Stimulated activated CD8-positive, alpha-beta memory T cell treated with anti-CD3 and anti-CD28 coated beads, Interleukin-15, amount 100 ng/mL, for 4 hours (primary cell): ENCODE results near the gene SURF1.
"Not testable (repeated sequence)": the region's sequence is repeated elsewhere in the genome, so short reads cannot be mapped to it uniquely, and the experiment has no call there.

Experiments used
- DNase-seq, 2 donors: peaks; one replicate each; pipeline ENCODE4 v3.0.0-alpha.2; 2020; ENCODE audit warnings: low read depth in 2 of 2

SURF1 gene

DNA sequence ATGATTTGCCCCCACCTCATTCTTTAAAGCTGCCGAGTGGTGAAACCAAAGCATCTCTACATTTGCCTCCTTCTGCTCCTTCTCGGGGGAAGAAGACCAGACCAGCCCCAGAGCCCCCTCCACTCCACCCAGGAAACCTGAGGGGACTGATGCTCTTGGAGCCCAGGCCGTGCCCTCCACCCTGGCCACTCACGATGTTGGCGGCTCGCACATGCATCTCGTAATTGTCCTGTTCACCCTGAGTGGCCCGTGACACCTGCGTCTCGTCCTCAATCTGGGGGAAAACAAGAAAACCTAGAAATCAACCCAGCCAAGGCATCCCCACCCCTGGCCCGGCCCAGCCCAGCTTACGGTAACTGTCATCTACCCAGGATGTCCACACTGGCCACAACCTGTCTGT, 11.3 kb downstream of the SURF1 start:
- DNase-seq: no peak

DNA sequence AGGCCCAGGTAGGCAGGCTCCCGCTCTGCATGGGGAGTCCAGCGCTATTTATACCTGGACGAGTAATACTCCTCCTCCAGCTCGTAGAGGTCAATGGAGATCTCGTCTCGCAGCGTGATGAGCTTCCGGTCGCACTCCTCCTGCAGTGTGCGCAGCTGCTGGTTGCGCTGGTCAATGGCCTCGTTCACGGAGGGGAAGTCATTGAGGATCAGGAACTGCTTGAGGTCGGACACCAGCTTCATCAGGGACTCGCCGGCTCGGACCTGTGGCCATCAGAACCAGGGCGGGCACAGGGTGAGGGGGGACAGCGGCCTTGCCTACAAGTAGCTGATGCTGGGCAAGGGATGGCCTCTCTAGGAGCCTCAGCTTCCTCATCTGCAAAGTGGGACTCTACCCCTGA, 12.2 kb downstream of the SURF1 start:
- no peak for DNase-seq

DNA sequence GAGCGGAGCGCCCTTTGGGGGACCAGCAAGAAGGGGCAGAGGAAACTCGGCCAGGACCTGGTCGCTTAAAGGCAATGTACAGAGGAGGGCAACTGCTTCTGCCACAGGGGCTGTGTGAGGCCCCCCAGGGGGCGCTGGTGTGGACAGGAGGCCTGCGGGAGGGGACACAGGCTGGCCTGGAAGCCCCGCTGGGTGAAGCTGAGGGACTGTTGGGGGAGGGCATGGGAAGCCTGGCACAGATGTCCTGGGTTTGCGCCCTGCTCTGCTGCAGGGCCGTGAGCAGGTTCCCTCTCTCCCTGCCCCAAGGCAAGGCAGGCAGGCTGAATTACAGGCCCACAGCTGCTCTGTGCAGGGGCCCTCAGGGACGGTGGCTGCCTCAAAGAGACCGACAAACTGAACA, 13.7 kb downstream of the SURF1 start:
- DNase-seq: no peak

DNA sequence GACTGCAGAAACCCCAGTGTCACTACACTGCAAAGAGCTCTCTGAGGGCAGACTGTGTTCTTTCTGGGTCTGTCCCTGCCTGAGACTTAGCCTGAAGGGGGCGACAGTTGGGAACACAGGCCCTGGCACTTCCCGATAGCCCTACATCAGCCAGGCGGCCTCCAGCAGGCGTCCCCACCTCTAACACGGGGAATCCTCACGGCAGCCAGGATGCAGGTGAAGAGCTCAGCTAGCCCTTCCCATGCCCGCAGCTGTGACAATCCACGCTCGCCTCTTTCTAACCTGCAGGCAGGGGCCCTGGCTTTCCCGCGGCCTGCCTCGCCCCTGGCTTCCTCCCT, 14.2 kb downstream of the SURF1 start:
- DNase-seq: no peak

DNA sequence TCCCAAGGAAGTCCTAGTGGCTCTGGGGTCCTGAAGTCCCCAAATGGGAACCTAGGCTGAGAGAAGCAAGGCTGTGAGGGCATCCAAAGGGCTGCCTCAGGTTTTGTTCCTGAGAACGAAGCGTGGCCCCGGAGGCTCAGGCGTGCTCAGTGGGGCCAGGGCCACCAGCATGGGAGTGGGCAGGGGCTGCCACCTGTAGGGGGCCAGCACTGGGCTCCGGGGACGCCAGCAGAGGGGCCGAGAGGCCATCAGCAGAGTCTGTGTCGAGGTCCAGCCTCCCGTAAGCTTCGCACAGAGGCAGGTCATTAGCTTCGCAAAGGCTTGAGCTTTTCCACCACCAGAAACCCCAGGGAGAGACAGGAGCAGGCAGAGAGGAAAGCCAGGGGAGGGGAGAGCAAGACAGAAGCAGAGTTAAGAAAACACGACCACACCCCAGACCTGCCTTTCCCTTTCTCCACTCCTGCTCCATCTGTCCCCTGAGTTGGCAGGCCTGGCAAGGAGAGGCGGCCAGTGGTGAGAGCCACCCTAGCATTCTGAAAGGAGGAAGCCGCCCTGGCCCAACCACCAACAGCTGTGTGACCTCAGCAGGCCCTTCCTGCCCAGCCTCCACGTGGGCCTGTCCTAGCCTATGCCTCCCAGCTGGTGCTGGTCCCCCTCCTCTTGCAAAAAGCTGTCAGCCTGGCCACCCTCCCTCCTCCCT, 14.8 kb downstream of the SURF1 start:
- no peak for DNase-seq

DNA sequence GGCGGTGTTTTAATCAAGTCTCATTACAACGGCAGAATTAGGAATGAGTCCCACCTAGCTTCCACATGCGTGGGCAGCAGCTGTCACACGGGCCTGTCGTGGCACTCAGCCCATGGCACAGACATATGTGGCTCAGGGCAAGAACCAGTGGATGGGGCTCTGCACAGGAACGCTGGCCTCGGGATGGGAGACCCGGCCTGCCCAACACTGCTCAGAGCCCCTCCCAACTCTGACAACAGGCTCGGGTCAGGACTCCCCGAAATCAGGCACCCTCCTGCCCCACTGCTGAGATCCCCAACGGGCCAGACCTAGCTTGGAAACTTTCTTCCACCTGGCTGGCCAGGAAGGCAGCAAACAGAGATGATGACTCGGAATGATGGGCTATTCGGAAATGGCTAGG, 15.4 kb downstream of the SURF1 start:
- DNase-seq: no peak

DNA sequence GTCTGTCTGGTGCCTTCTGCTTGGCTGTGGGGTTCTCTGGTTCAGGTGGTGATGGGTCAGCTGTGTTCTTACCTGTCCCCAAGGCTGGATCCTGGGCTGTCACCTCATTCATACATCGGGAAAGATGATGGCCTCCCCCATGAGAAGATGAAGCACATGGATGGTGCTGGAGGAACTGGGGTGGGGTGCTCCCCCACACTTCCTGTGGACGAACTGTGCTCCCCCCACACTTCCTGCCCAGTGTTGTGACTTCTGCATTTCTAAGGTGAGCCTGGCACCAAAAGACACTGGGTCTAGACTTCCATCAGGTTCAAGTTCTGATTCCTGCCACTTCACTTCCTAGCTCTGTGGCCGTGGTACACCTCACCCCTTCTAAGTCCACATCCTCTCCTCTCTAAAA, 16.0 kb downstream of the SURF1 start:
- no peak for DNase-seq

DNA sequence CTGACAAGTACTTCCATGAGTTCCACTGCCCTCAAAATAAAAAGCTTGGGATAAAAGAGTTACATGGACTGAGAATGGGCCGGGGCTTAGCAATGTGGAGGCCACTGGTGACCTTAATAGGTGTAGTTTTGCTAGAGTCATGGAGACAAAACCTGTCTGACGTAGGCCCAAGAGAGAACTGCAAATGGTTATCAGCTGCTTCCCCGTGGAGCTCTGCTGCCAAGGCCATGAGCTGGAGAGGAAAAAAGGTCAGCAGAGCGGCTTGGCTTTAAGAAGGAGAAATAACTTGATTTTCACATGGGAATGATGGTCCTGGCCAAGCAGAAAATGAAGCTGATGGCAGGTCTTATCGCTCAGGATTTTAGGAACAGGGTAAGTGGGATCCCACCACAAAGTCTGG, 16.6 kb downstream of the SURF1 start:
- DNase-seq: no peak

DNA sequence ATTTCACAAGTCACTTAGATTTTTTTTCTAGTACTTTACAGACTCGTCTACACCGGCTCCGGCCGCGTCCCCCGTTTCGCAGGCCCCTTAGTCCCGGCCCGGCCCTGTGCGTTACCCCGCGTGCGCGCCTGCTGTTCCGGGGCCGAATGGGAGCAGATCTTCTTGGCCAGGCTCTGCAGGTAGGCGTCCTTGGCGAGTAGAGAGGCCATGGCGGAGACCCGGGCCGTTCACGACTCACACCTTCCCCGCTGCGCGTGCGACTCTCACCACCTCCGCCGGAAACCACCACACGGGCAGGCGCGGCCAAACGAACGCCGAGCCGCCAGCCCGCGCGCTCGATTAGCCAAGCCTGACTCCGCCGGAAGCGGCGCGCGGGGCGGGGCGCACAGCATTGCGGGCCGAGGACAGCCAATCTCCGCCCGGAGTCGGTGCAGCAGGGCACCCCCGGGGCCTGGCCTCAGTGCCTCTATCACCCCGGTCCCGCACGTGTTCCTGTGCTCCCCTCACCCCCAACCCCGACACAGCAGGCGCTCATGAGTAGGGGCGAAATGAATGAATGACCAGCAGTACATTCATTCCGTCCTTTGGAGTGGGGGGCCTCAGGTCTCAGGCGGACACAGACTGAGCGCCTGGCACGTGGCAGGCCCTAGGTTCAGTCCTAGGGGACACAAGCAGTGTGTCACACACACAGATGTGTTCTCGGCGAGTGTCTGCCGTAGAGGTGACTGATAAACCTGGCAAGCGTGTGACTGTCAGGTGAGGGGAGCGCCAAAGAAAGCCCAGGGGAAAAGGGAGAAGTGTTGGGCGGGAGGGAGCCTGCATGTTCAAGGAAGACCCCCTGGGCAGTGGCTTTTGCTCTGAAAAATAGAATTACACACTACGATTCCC, 20.1 kb downstream of the SURF1 start, which contains the start of gene SURF6:
SURF6 (minus strand) TSS at position 265 of the 888 bp plus-strand sequence; CDS start at position 209, 56 bp downstream.
- DNase-seq: peak; percentile 84 to 90

DNA sequence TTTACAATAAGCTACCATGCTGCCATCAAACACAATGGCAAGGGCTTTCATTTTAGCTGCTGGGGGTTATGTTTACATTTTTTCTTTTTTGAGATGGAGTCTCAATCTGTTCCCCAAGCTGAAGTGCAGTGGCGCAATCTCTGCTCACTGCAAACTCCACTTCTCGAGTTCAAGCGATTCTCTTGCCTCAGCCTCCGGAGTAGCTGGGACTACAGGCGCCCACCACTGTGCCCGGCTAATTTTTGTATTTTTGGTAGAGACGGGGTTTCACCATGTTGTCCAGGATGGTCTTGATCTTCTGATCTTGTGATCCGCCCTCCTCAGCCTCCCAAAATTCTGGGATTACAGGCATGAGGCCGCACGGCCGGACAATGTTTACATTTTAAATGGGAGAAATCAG, 21.4 kb downstream of the SURF1 start:
- DNase-seq: not testable (repeated sequence)

DNA sequence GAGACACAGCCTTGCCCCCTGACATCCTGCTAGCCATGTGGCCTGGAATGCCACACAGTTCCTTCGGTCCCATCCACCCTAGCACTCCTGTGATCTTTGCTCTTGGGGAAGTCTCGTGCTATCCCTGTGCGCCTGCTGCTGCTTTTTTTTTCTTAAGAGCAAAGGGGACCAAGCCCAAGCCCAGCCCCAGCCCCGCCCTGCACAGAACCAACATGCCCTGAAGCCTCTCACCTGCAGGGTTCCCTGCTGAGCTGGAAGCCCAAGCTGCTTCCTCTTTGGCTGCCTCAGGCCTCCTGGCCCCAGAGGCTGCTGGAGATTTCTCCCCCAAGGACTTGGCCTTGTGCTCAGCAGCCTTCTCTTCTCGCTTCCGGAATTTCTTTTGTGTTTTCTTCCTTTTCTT, 22.1 kb downstream of the SURF1 start:
- no peak for DNase-seq

DNA sequence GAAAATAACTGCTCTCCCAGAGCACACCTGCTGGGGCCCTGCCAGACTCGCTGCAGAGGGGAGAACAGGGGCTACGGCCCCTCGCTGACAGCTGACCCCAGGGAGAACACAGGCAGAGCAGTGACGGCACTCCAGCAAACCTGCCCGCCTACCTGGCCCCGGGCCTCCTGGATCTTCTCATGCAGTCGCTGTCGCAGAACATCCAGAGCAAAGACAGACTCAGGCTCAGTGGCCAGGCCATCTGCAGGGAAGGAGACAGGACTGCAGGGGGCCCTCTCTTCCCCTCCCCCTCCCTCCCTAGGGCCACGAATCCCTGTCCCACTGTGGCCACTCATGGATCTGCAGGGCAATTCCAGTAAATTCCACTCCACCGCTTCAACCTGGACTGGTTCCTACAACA, 22.7 kb downstream of the SURF1 start:
- no peak for DNase-seq

DNA sequence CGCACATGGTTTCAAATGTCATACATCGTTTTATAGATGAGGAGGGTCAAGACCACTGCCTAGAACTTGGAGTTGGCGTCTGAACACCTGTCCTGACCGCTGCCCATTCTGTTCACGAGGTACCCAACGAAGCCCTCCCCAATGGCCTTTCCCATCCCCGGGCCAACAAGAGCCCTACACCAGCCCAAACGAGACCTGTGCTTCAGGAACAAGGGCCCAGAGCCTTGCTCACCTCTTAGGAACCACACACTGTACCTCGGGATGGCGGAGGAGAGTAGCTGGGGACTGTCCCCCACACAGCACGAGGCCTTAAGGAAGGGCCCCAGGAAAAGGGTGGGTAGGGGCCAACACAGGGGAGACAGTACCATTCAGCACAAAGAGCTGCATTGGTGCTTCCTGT, 23.3 kb downstream of the SURF1 start:
- no peak for DNase-seq

DNA sequence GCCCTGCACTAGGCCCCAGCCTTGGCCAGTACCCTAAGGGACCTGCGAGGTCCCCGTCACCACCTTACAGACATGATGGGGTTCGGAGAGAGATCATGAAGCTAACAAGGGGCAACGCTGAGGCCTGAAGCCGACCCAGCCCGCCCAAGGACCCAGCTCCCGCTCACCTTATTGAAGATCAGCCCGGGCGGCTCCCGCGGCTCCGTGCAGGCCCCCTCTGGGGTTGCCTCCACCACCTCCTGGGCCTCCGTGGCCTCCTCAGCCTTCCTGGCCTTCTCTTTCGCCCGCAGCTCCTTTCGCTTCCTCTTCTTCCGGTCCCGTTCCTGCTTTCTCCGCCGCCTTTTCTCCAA, 23.9 kb downstream of the SURF1 start:
- no peak for DNase-seq

DNA sequence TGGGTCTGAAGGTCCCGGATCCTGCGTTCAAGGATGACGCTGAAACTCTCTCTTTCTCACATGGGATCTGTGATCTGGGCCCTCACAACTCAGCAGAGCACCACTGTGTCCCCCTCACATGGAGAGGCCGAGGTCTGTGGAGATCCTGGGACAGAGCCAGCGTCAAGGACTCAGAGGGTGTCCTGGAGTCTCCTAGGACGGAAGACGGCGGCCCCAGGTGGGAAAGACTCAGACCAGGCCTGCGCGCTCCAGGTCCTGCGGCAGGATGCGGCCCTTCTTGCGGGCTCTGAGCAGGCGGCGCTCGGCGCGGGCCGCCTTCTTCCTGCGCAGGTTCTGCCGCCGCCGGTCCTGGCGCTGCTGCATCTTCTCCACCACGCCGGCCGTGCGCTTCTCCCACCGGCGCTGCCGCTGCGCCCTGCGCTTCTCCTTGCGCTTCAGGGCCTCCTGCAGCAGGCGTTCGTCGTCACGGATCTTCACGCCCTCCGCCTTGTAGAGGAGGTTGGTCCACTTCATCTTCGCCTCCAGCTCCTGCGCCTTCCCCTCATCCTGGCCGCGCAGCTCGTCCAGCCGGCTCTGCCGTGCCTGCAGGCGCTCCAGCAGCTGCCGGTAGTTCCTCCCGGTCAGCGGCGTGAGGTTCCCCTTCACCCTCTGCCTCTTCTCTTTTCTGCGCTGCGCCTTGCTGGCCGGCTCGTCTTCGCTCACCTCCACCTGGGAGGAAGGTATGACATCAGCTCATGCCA, 24.5 kb downstream of the SURF1 start:
- DNase-seq: no peak

DNA sequence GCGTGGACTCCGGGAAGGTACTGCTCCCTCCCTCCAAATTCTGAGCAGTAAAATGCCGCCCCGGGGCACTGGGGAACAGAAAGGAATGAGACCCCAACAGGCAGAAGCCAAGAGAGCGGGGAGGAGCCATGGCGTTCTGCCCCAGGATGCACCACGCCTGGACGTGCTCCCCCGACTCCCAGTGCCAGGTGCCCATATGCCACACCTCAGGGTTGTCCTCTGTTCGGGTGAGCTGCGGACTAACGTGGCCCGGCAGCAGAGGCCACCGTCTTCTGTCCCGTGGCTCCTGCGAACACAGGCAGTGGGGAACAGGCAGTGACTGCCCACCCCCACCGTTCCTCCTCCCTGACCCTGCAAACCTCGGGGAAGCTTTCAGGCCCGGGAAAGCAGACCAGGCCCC, 25.1 kb downstream of the SURF1 start:
- DNase-seq: no peak

DNA sequence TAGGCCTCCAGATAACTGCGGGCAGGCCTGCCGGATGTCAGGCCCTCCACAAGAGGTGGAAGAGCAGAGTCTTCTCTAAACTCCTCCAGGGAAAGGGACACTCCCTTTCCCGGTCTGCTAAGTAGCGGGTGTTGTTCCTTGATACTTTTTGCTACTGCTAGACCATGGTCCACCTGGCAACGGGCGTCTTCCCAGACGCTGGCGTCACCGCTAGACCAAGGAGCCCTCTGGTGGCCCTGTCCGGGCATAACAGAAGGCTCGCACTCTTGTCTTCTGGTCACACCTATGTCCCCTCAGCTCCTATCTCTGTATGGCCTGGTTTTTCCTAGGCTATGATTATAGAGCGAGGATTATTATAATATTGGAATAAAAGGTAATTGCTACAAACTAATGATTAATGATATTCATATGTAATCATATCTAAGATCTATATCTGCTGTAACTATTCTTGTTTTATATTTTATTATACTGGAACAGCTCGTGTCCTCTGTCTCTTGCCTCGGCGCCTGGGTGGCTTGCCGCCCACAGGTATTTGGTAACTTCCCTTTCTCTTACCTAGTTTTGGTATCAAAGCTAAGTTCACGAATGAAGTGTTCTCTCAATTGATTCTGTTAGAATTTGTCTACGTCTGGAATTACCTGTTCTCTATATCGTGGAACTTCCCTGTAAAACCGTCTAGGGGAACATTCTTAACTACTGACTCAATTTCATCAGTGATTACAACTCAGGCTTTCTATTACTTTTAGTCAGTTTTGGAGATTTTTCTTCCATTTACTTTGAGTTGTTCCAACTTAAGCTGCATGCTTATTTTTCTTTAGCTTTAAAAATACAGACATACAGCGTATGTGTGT, 26.8 kb downstream of the SURF1 start:
- not testable (repeated sequence) for DNase-seq

DNA sequence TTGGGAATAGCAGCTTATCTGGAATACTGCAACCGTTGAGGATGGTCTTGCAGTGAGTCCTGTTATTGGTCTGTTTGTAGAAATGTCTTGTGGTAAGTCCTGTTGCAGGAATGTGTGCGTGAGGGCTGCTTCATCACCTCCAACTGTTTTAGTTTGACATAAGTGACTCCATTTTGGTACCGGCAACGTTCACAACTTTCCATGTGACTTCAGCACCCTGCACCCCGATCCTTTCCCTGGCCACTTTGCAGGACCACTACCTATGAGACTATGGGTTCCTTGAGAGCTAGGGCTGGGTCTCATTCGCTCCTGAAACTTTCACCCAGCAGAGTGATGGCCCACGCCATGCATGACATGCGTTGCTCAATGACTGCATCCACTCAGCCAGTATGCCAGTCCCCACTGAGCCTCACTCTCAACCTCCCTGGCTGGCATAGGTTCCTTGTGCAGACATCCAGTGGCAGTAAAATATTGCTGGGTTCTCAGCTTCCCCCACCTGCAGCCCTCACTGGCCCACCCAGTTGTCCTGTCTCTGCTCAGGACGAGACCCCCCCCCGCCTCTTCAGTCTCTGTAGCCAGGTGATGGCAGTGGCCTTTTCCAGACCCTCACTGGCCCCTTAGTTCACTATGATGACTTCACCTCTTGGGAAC, 28.3 kb downstream of the SURF1 start:
- DNase-seq: no peak

DNA sequence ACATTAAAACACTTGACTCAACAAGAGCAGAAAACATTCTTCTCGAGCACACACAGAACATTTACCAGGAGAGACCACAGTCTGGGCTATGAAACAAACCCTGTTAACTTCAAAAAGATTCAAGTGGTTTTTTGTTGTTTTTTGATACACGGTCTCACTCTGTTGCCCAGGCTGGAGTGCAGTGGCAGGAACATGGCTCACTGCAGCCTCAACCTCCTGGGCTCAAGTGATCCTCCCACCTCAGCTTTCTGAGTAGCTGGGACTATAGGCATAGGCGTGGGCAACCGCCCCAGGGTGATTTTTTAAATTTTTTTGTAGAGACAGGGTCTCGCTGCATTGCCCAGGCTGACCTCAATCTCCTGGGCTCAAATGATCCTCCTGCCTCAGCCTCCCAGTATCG, 29.3 kb downstream of the SURF1 start:
- DNase-seq: not testable (repeated sequence)

DNA sequence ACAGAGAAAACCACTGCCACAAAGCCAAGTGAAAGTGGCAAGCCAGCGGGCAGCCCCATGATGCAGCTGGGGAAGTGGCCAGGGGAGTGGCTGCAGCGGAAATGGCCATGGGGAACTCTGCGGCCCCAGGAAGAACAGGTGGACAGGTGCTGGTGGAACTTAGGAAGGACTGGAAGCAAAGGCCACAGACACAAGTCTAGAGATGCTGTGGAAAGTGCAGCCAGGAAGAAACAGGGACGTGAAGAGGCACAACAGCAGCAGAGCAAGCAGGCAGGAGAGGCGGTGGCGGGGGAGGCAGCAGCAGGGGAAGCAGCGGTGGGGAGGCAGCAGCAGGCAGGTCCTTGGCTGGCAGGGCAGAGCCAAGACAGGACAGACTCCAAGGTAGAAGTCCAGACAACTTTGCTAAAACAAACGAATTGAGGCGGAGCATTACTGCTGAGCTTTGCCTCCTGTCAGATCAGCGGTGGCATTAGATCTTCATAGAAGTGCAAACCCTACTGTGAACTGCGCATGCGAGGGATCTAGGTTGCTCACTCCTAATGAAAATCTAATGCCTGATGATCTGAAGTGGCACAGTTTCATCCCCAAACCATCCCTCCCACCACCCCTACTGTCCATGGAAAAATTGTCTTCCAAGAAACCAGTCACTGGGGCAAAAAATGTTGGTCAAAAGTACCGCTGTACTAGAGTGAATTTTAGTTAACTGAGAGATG, 32.1 kb downstream of the SURF1 start:
- DNase-seq: no peak

DNA sequence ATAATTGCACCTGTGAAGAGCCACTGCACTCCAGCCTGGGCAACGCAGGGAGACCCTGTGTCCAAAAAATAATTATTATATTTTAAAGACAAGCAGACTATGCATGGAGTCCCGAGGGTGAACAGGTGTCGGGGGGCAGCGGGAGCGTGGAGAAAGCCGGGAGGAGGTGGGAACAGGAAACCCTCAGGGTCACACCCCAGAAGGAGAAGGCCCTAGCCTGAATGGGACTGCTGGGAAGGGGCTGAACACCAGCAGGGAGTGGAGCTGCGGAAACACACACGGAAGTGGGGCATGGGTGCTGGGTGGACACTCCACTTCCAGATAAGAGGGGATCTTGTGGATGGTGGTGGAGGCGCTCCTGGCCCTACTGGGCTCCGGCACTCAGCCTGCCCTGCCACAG, 33.1 kb downstream of the SURF1 start:
- no peak for DNase-seq
